GM23338 (cell line): ENCODE data around the gene SCFD1. TPM values are rescaled to one million over a fixed set of nuclear protein-coding genes. Genes with fewer than 3 reads are reported as not detected.
"Not testable (repeated sequence)": the region's sequence is repeated elsewhere in the genome, so short reads cannot be mapped to it uniquely, and the experiment has no call there.

Experiments used
- ATAC-seq: fragments of 200-7000 bp; cut with Tn5 transposase; 3 replicates; pipeline ENCODE4 v1.9.1; 2020
- DNase-seq: peaks from one replicate; pipeline ENCODE4 v3.0.0-alpha.2; 2015; ENCODE audit warnings: low spot score
- H2AFZ ChIP-seq: fragments of 200-600 bp; sonication (generic); 2 replicates; pipeline ENCODE4 v1.8.0; 2016; ENCODE audit warnings: antibody characterized with exemption, mild to moderate bottlenecking, moderate library complexity
- H3F3A ChIP-seq: fragments of 200-600 bp; sonication (generic); replicated peaks from 2 replicates; pipeline ENCODE4 v1.8.0; 2017; ENCODE audit warnings: antibody characterized with exemption, mixed run types, low read depth
- H3K27ac ChIP-seq: fragments of 200-600 bp; sonication (generic); 2 replicates; pipeline ENCODE4 v1.6.1; 2016; ENCODE audit warnings: low read depth
- H3K27me3 ChIP-seq: fragments of 200-600 bp; sonication (generic); 2 replicates; pipeline ENCODE4 v1.8.0; 2016; ENCODE audit warnings: mild to moderate bottlenecking, mixed run types, moderate library complexity; ENCODE audit not compliant: insufficient read depth
- H3K36me3 ChIP-seq: fragments of 200-600 bp; sonication (generic); 2 replicates; pipeline ENCODE4 v1.8.0; 2016; ENCODE audit warnings: mild to moderate bottlenecking; ENCODE audit not compliant: insufficient read depth
- H3K4me1 ChIP-seq: fragments of 200-600 bp; sonication (generic); 2 replicates; pipeline ENCODE4 v1.8.0; 2016; ENCODE audit warnings: mild to moderate bottlenecking, moderate library complexity; ENCODE audit not compliant: insufficient read depth
- H3K4me2 ChIP-seq: fragments of 200-600 bp; sonication (generic); 2 replicates; pipeline ENCODE4 v1.7.1; 2017; ENCODE audit warnings: mixed run types
- H3K4me3 ChIP-seq: fragments of 200-600 bp; sonication (generic); 2 replicates; pipeline ENCODE4 v1.6.1; 2016; ENCODE audit warnings: mixed run types
- H3K79me2 ChIP-seq: fragments of 200-600 bp; sonication (generic); replicated peaks from 2 replicates; pipeline ENCODE4 v1.8.0; 2017; ENCODE audit warnings: mild to moderate bottlenecking; ENCODE audit not compliant: insufficient read depth
- H3K9me2 ChIP-seq: fragments of 200-600 bp; sonication (generic); 2 replicates; pipeline ENCODE4 v1.8.0; 2017; ENCODE audit not compliant: insufficient read depth
- H4K20me1 ChIP-seq: fragments of 200-600 bp; sonication (generic); replicated peaks from 2 replicates; pipeline ENCODE4 v1.8.0; 2017; ENCODE audit warnings: mild to moderate bottlenecking; ENCODE audit not compliant: insufficient read depth
- H3K27ac Mint-ChIP-seq: 2 replicates; pipeline ENCODE4 v1.8.0; 2020; ENCODE audit warnings: inconsistent platforms, mild to moderate bottlenecking, moderate library complexity, mixed read lengths
- H3K27me3 Mint-ChIP-seq: 3 replicates; pipeline ENCODE4 v1.8.0; 2022; ENCODE audit warnings: low read depth, mild to moderate bottlenecking, moderate library complexity, mixed read lengths, inconsistent platforms; ENCODE audit not compliant: insufficient read depth, poor library complexity
- H3K36me3 Mint-ChIP-seq: 3 replicates; pipeline ENCODE4 v1.8.0; 2021; ENCODE audit warnings: low read depth, mild to moderate bottlenecking, inconsistent platforms, moderate library complexity, mixed read lengths
- H3K4me1 Mint-ChIP-seq: 3 replicates; pipeline ENCODE4 v1.8.0; 2020; ENCODE audit warnings: mild to moderate bottlenecking, inconsistent platforms, mixed read lengths
- H3K4me3 Mint-ChIP-seq: 3 replicates; pipeline ENCODE4 v1.8.0; 2021; ENCODE audit warnings: moderate library complexity, mild to moderate bottlenecking, inconsistent platforms, mixed read lengths
- H3K9me3 Mint-ChIP-seq: 3 replicates; pipeline ENCODE4 v1.8.0; 2020; ENCODE audit warnings: moderate library complexity, mild to moderate bottlenecking, inconsistent platforms, mixed read lengths
- CTCF ChIP-seq, 2 experiments: fragments of 200-600 bp in 1 of 2; sonication (generic) in 1 of 2; conservative IDR thresholded peaks; 2 replicates each; pipeline versions ENCODE4 v1.5.1 to v1.6.1; 2016 to 2017; ENCODE audit warnings: antibody characterized with exemption in 2 of 2, low read depth in 2 of 2, mild to moderate bottlenecking in 2 of 2, moderate library complexity in 1 of 2
- EZH2 ChIP-seq: fragments of 200-600 bp; sonication (generic); IDR thresholded peaks from one replicate; pipeline ENCODE4 v1.8.0; 2017; ENCODE audit warnings: antibody characterized with exemption, mild to moderate bottlenecking, low read depth; ENCODE audit not compliant: unreplicated experiment
- EZH2phosphoT487 ChIP-seq: fragments of 200-600 bp; sonication (generic); IDR thresholded peaks from one replicate; pipeline ENCODE4 v1.8.1; 2018; ENCODE audit warnings: antibody characterized with exemption; ENCODE audit not compliant: unreplicated experiment
- NANOG ChIP-seq: IDR thresholded peaks from 2 replicates; pipeline ENCODE4 v1.6.1; 2016; ENCODE audit warnings: antibody characterized with exemption, borderline replicate concordance
- POLR2AphosphoS5 ChIP-seq: IDR thresholded peaks from 2 replicates; pipeline ENCODE4 v1.6.1; 2016; ENCODE audit warnings: antibody characterized with exemption, low read depth
- STAT1 ChIP-seq: IDR thresholded peaks from one replicate; pipeline ENCODE4 v1.6.1; 2016; ENCODE audit warnings: antibody characterized with exemption; ENCODE audit not compliant: unreplicated experiment
- ZNF114 ChIP-seq: fragments of 250-450 bp; sonication (Bioruptor Pico); IDR thresholded peaks from 2 replicates; pipeline ENCODE4 v1.5.0; 2020; ENCODE audit warnings: mild to moderate bottlenecking, moderate library complexity
- ZNF331 ChIP-seq: fragments of 250-450 bp; sonication (Bioruptor Pico); IDR thresholded peaks from 2 replicates; pipeline ENCODE4 v1.5.0; 2020; ENCODE audit warnings: low read depth, mild to moderate bottlenecking, moderate library complexity
- polyA plus RNA-seq: library from polyadenylated mRNA; unstranded; fragments of >200 nt; fragmentation: Nextera tagmentation; extraction: Ambion mirVana; gene quantifications from 2 replicates; pipeline ENCODE4 v1.2.1, GENCODE V29; 2016
- total RNA-seq: library from RNA; depleted of rRNA; stranded (reverse); fragments of >200 nt; shearing (Covaris generic); gene quantifications from 2 replicates; pipeline ENCODE4 v1.2.3, GENCODE V29; 2014
- TF ChIP-seq, protein P1 (sequence below): fragments of 250-450 bp; sonication (Bioruptor Pico); IDR thresholded peaks from 2 replicates; pipeline ENCODE4 v1.5.0; 2020; ENCODE audit warnings: mild to moderate bottlenecking, moderate library complexity
- TF ChIP-seq, protein P2 (sequence below): IDR thresholded peaks from 2 replicates; pipeline ENCODE4 v1.6.1; 2016; ENCODE audit warnings: antibody characterized with exemption

The SCFD1 gene
- total and polyA plus RNA-seq, 2 experiments from 2014 or later: 77.6 to 110 TPM

DNA sequence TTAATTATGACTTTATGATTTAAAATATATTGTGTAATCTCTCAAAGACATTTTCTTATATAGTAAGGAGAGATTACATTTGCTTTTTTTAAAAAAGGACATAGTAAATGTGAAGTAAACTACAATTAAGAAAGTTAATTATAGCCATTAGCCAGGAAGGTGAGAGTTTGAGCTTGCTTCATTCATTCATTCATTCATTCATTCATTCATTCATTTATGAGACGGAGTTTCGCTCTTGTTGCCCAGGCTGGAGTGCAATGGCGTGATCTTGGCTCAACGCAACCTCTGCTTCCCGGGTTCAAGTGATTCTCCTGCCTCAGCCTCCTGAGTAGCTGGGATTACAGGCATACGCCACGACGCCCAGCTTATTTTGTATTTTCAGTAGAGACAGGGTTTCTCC, 17.4 kb upstream of the SCFD1 start:
- H3K4me1 Mint-ChIP-seq, H3K27me3 ChIP-seq, H3K4me2 ChIP-seq, H3K9me3 Mint-ChIP-seq, H3K79me2 ChIP-seq, DNase-seq, H3K4me3 ChIP-seq, H3F3A ChIP-seq, H3K9me2 ChIP-seq, ATAC-seq, H2AFZ ChIP-seq, H3K27ac Mint-ChIP-seq, H3K4me1 ChIP-seq, H3K27me3 Mint-ChIP-seq, H3K27ac ChIP-seq, H3K4me3 Mint-ChIP-seq: not testable (repeated sequence)
- Histone ChIP-seq H3K36me3 (peaks cover 68% of the 10 kb centered on the region), H4K20me1 (peaks cover 13% of the 10 kb centered on the region; the same call in 1 of the 2 replicates)
- peaks cover 52% of the 10 kb centered on the region for H3K36me3 Mint-ChIP-seq

DNA sequence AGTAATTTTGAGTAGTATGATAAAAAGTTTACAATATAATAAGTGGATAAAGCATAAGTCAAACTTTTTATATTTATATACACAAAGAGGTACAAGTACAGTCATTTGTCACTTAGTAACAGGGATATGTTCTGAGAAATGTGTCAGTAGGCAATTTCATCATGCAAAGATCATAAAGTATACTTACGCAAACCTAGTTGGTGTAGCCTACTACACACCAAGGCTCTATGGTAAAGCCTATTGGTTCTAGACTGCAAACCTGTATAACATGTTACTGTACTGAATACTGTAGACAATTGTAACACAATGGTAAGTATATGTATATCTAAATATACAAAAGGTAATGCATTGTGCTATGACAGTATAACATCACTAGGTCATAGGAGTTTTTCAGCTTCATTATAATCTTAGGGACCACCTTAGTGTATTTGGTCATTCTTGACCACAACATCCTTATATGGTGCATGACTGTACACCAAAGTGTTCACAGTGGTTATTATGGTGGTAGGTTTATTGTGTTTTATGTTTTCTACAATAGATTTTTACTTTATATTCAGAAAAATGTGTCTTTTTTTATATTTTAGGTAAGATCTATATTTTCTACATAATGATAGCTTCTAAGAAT, 14.9 kb upstream of the SCFD1 start:
- no peaks in the 10 kb centered on the region for H3K9me3 Mint-ChIP-seq
- no peak for DNase-seq
- Histone ChIP-seq H3K36me3 (peaks cover 46% of the 10 kb centered on the region), H2AFZ (no peak overlapping the region), H3K4me3 (no peak overlapping the region), H3K4me1 (no peaks in the 10 kb centered on the region), H4K20me1 (peaks cover 4% of the 10 kb centered on the region; the same call in 1 of the 2 replicates), H3K9me2 (no peaks in the 10 kb centered on the region), H3K27me3 (no peaks in the 10 kb centered on the region), H3K79me2 (no peaks in the 10 kb centered on the region), H3K27ac (no peak overlapping the region), H3K4me2 (no peak overlapping the region), H3F3A (no peaks in the 10 kb centered on the region)
- no peak overlapping the region for H3K27ac Mint-ChIP-seq
- H3K36me3 Mint-ChIP-seq: peaks cover 36% of the 10 kb centered on the region
- no peak overlapping the region for H3K4me3 Mint-ChIP-seq
- ATAC-seq: no peak
- no peaks in the 10 kb centered on the region for H3K27me3 Mint-ChIP-seq
- H3K4me1 Mint-ChIP-seq: no peaks in the 10 kb centered on the region
- TF ChIP-seq EZH2phosphoT487: no peak
- no peak for TF ChIP-seq ZNF331 (CRISPR knock-in tag)
- TF ChIP-seq CTCF (conservative IDR thresholded peaks at IDR 0.05; ENCODE audit: low read depth in 2 of 2): no peak
- no peak for TF ChIP-seq STAT1
- no peak for TF ChIP-seq POLR2AphosphoS5
- no peak for TF ChIP-seq NANOG
- TF ChIP-seq, protein P1, sequence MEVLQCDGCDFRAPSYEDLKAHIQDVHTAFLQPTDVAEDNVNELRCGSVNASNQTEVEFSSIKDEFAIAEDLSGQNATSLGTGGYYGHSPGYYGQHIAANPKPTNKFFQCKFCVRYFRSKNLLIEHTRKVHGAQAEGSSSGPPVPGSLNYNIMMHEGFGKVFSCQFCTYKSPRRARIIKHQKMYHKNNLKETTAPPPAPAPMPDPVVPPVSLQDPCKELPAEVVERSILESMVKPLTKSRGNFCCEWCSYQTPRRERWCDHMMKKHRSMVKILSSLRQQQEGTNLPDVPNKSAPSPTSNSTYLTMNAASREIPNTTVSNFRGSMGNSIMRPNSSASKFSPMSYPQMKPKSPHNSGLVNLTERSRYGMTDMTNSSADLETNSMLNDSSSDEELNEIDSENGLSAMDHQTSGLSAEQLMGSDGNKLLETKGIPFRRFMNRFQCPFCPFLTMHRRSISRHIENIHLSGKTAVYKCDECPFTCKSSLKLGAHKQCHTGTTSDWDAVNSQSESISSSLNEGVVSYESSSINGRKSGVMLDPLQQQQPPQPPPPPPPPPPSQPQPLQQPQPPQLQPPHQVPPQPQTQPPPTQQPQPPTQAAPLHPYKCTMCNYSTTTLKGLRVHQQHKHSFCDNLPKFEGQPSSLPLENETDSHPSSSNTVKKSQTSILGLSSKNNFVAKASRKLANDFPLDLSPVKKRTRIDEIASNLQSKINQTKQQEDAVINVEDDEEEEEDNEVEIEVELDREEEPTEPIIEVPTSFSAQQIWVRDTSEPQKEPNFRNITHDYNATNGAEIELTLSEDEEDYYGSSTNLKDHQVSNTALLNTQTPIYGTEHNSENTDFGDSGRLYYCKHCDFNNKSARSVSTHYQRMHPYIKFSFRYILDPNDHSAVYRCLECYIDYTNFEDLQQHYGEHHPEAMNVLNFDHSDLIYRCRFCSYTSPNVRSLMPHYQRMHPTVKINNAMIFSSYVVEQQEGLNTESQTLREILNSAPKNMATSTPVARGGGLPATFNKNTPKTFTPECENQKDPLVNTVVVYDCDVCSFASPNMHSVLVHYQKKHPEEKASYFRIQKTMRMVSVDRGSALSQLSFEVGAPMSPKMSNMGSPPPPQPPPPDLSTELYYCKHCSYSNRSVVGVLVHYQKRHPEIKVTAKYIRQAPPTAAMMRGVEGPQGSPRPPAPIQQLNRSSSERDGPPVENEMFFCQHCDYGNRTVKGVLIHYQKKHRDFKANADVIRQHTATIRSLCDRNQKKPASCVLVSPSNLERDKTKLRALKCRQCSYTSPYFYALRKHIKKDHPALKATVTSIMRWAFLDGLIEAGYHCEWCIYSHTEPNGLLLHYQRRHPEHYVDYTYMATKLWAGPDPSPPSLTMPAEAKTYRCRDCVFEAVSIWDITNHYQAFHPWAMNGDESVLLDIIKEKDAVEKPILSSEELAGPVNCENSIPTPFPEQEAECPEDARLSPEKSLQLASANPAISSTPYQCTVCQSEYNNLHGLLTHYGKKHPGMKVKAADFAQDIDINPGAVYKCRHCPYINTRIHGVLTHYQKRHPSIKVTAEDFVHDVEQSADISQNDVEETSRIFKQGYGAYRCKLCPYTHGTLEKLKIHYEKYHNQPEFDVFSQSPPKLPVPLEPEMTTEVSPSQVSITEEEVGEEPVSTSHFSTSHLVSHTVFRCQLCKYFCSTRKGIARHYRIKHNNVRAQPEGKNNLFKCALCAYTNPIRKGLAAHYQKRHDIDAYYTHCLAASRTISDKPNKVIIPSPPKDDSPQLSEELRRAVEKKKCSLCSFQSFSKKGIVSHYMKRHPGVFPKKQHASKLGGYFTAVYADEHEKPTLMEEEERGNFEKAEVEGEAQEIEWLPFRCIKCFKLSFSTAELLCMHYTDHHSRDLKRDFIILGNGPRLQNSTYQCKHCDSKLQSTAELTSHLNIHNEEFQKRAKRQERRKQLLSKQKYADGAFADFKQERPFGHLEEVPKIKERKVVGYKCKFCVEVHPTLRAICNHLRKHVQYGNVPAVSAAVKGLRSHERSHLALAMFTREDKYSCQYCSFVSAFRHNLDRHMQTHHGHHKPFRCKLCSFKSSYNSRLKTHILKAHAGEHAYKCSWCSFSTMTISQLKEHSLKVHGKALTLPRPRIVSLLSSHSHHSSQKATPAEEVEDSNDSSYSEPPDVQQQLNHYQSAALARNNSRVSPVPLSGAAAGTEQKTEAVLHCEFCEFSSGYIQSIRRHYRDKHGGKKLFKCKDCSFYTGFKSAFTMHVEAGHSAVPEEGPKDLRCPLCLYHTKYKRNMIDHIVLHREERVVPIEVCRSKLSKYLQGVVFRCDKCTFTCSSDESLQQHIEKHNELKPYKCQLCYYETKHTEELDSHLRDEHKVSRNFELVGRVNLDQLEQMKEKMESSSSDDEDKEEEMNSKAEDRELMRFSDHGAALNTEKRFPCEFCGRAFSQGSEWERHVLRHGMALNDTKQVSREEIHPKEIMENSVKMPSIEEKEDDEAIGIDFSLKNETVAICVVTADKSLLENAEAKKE: no peak
- TF ChIP-seq, protein P2, sequence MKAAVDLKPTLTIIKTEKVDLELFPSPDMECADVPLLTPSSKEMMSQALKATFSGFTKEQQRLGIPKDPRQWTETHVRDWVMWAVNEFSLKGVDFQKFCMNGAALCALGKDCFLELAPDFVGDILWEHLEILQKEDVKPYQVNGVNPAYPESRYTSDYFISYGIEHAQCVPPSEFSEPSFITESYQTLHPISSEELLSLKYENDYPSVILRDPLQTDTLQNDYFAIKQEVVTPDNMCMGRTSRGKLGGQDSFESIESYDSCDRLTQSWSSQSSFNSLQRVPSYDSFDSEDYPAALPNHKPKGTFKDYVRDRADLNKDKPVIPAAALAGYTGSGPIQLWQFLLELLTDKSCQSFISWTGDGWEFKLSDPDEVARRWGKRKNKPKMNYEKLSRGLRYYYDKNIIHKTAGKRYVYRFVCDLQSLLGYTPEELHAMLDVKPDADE: no peak
- TF ChIP-seq EZH2: no peak
- TF ChIP-seq ZNF114 (CRISPR knock-in tag): no peak
